NCI-H1930 (cell line): ENCODE data around the gene IFT27.
A peak's percentile ranks its signal among the peaks of the same experiment; 100 is the strongest.

Experiments
- DNase-seq, 2 experiments: peaks; one replicate each; lab custom pipeline; 2025; lab: John Stamatoyannopoulos, UW

IFT27 gene

GRCh38 chr22:36775964-36776669 lies at the start of gene IFT27:
Gene IFT27, minus strand, starts transcription at chr22:36776119. Its CDS starts 412 bp downstream, at chr22:36775707.
- DNase-seq: peak; percentile 99

- DNase-seq: no peak
These were observed 48.7 kb upstream of the IFT27 start for GRCh38 chr22:36824655-36825054.

GRCh38 chr22:36823186-36823839 lies 47.4 kb upstream of the IFT27 start:
- no peak for DNase-seq

- no peak for DNase-seq
These were observed 46.7 kb upstream of the IFT27 start for GRCh38 chr22:36822581-36822980.

GRCh38 chr22:36819112-36819511 lies 43.2 kb upstream of the IFT27 start:
- DNase-seq: no peak

- no peak for DNase-seq
These were observed 42.2 kb upstream of the IFT27 start for GRCh38 chr22:36818010-36818642.

GRCh38 chr22:36817525-36817848 lies 41.6 kb upstream of the IFT27 start:
- DNase-seq: no peak

- peak in 1 of 2 experiments; percentile 9 for DNase-seq
These were observed 41.0 kb upstream of the IFT27 start, which contains the start of gene PVALB for GRCh38 chr22:36816636-36817524. Gene PVALB, minus strand, starts transcription at chr22:36817035. Its CDS starts 30 bp downstream, at chr22:36817005.

- DNase-seq: no peak
These were observed 40.4 kb upstream of the IFT27 start for GRCh38 chr22:36816339-36816635.

- DNase-seq: no peak
These were observed 39.8 kb upstream of the IFT27 start for GRCh38 chr22:36815558-36816338.

GRCh38 chr22:36814801-36815200 lies 38.9 kb upstream of the IFT27 start:
- no peak for DNase-seq

GRCh38 chr22:36811094-36811800 lies 35.3 kb upstream of the IFT27 start:
- DNase-seq: no peak

GRCh38 chr22:36809351-36809750 lies 33.4 kb upstream of the IFT27 start:
- no peak for DNase-seq

GRCh38 chr22:36808721-36809344 lies 32.9 kb upstream of the IFT27 start:
- no peak for DNase-seq

GRCh38 chr22:36807627-36808026 lies 31.7 kb upstream of the IFT27 start:
- no peak for DNase-seq

- no peak for DNase-seq
These were observed 30.9 kb upstream of the IFT27 start for GRCh38 chr22:36806835-36807234.

GRCh38 chr22:36803358-36803757 lies 27.4 kb upstream of the IFT27 start:
- no peak for DNase-seq

- DNase-seq: no peak
These were observed 22.8 kb upstream of the IFT27 start for GRCh38 chr22:36798674-36799066.

- DNase-seq: no peak
These were observed 22.2 kb upstream of the IFT27 start for GRCh38 chr22:36797911-36798673.

GRCh38 chr22:36797374-36797773 lies 21.5 kb upstream of the IFT27 start:
- DNase-seq: no peak
